B cell (primary cell): ENCODE results near the gene FAM3B. TPM values are rescaled to one million over a fixed set of nuclear protein-coding genes. Genes with fewer than 3 reads are reported as not detected.
A peak's percentile ranks its signal among the peaks of the same experiment; 100 is the strongest.

Experiments
- ATAC-seq: fragments of 200-7000 bp; cut with Tn5 transposase; one replicate; pipeline ENCODE4 v1.10.0; 2021; ENCODE audit warnings: low read depth, mild to moderate bottlenecking, moderate number of reproducible peaks, moderate library complexity
- CTCF ChIA-PET: fragments of 350-600 bp; sonication (Branson Sonifier 250); formaldehyde crosslinking; loops from one replicate; lab custom pipeline; 2021; ENCODE audit warnings: antibody characterized with exemption, inconsistent platforms; lab: Charles Lee
- POLR2A ChIA-PET: fragments of 350-600 bp; sonication (Branson Sonifier 250); formaldehyde crosslinking; loops from one replicate; lab custom pipeline; 2021; ENCODE audit warnings: antibody characterized with exemption; lab: Charles Lee
- DNase-seq: peaks from one replicate; pipeline ENCODE4 v3.0.0; 2013
- H2AFZ ChIP-seq: 2 replicates; pipeline ENCODE4 v1.6.1; 2012; ENCODE audit warnings: mild to moderate bottlenecking, low read depth, low read length; ENCODE audit not compliant: insufficient read depth, poor library complexity, severe bottlenecking
- H3K27ac ChIP-seq, 2 donors: 1 replicate in 1 of 2; 2 replicates in 1 of 2; pipeline ENCODE4 v1.5.1; 2012 to 2013; ENCODE audit warnings: low read length in 2 of 2, mild to moderate bottlenecking in 2 of 2, moderate library complexity in 1 of 2
- H3K27me3 ChIP-seq, 4 experiments: fragments of 200-600 bp in 1 of 4; sonication (generic) in 1 of 4; replicated peaks in 1 of 4; 1 replicate in 2 of 4; 2 replicates in 2 of 4; pipeline versions ENCODE4 v1.6.1 to v1.7.0; 2013 to 2016; ENCODE audit warnings: low read length in 3 of 4, mild to moderate bottlenecking in 2 of 4, mixed read lengths in 1 of 4, moderate library complexity in 1 of 4; ENCODE audit not compliant: insufficient read depth in 4 of 4, control insufficient read depth in 3 of 4; ENCODE audit errors: control extremely low read depth in 1 of 4
- H3K36me3 ChIP-seq, 2 experiments: replicated peaks in 1 of 2; 1 replicate in 1 of 2; 2 replicates in 1 of 2; pipeline versions ENCODE4 v1.6.1 to v1.7.1; 2013; ENCODE audit warnings: low read length in 1 of 2; ENCODE audit not compliant: insufficient read depth in 2 of 2, control insufficient read depth in 1 of 2; ENCODE audit errors: control extremely low read depth in 1 of 2, extremely low read depth in 1 of 2
- H3K4me1 ChIP-seq, 2 donors: fragments of 200-600 bp in 1 of 2; sonication (generic) in 1 of 2; 1 replicate in 1 of 2; 2 replicates in 1 of 2; pipeline versions ENCODE4 v1.5.1 to v1.6.1; 2013 to 2017; ENCODE audit warnings: low read length in 2 of 2; ENCODE audit not compliant: control insufficient read depth in 2 of 2, insufficient read depth in 2 of 2
- H3K4me2 ChIP-seq: replicated peaks from 2 replicates; pipeline ENCODE3; 2012; ENCODE audit warnings: mild to moderate bottlenecking, low read depth, low read length; ENCODE audit not compliant: poor library complexity, severe bottlenecking
- H3K4me3 ChIP-seq, 5 experiments: fragments of 200-600 bp in 1 of 5; sonication (generic) in 1 of 5; 1 replicate in 3 of 5; 2 replicates in 2 of 5; pipeline versions ENCODE4 v1.5.1 to v1.7.0; 2011 to 2016; ENCODE audit warnings: low read length in 4 of 5, mild to moderate bottlenecking in 4 of 5, low read depth in 2 of 5, control low read depth in 1 of 5, moderate library complexity in 1 of 5; ENCODE audit not compliant: insufficient read depth in 1 of 5; ENCODE audit errors: control extremely low read depth in 1 of 5, extremely low read depth in 1 of 5
- H3K79me2 ChIP-seq: fragments of 200-600 bp; sonication (generic); one replicate; pipeline ENCODE4 v1.6.0; 2016; ENCODE audit warnings: low read length; ENCODE audit not compliant: control insufficient read depth, insufficient read depth
- H3K9ac ChIP-seq: fragments of 200-600 bp; sonication (generic); 2 replicates; pipeline ENCODE4 v1.6.1; 2017; ENCODE audit warnings: mild to moderate bottlenecking, low read length, moderate library complexity
- H3K9me3 ChIP-seq, 3 donors: one replicate each; pipeline versions ENCODE4 v1.6.1 to v1.7.1; 2013; ENCODE audit warnings: low read length in 2 of 3; ENCODE audit not compliant: control insufficient read depth in 2 of 3, insufficient read depth in 1 of 3; ENCODE audit errors: control extremely low read depth in 1 of 3
- H4K20me1 ChIP-seq: 2 replicates; pipeline ENCODE4 v1.6.0; 2012; ENCODE audit warnings: mild to moderate bottlenecking, low read length; ENCODE audit not compliant: insufficient read depth, control insufficient read depth, poor library complexity, severe bottlenecking
- H3K27ac Mint-ChIP-seq: one replicate; pipeline ENCODE4 v1.8.0; 2021; ENCODE audit warnings: mixed read lengths
- H3K27me3 Mint-ChIP-seq: one replicate; pipeline ENCODE4 v1.8.0; 2021; ENCODE audit warnings: mixed read lengths
- H3K4me1 Mint-ChIP-seq: one replicate; pipeline ENCODE4 v1.8.0; 2021; ENCODE audit warnings: mixed read lengths
- H3K4me3 Mint-ChIP-seq: one replicate; pipeline ENCODE4 v1.8.0; 2021; ENCODE audit warnings: mixed read lengths
- H3K9me3 Mint-ChIP-seq: one replicate; pipeline ENCODE4 v1.8.0; 2022; ENCODE audit warnings: mixed read lengths; ENCODE audit not compliant: insufficient read depth
- CTCF ChIP-seq: fragments of 200-600 bp; IDR thresholded peaks from one replicate; pipeline ENCODE4 v1.8.0; 2022; ENCODE audit warnings: antibody characterized with exemption, mild to moderate bottlenecking
- EZH2 ChIP-seq: IDR thresholded peaks from 2 replicates; pipeline ENCODE4 v1.6.1; 2012; ENCODE audit warnings: borderline replicate concordance, low read depth, mild to moderate bottlenecking, moderate library complexity, low read length; ENCODE audit not compliant: insufficient read depth, poor library complexity, severe bottlenecking
- WGBS: methylation state at CpG from one replicate; pipeline ENCODE4 v1.1.5; 2013; ENCODE audit warnings: missing lambda C conversion rate; ENCODE audit not compliant: insufficient coverage; 5-methylcytosine and 5-hydroxymethylcytosine counted together
- intact Hi-C: fragments of 100-400 bp; cut with micrococcal nuclease; formaldehyde crosslinking; loops from one replicate; pipeline ENCODE4 v1.10.0; 2022
- polyA plus RNA-seq: library from polyadenylated mRNA; depleted of rRNA; stranded (reverse); fragments of >200 nt; gene quantifications from 2 replicates; pipeline ENCODE4 v1.2.3, GENCODE V29; 2012
- total RNA-seq, 2 donors: library from RNA; stranded (reverse); fragments of 120-200 nt in 1 of 2; gene quantifications; 1 replicate in 1 of 2; 2 replicates in 1 of 2; pipeline versions ENCODE4 v1.2.3 to v1.2.4, GENCODE V29; 2013 to 2022

FAM3B gene
- total and polyA plus RNA-seq, 2 donors (not counting 1 experiment from before 2014, with no cell fraction given), result 0.09 TPM; not detected in 1

- no peaks in the 10 kb centered on the region for H3K79me2 ChIP-seq
- ATAC-seq (no peak), DNase-seq (no peak)
- peak overlapping the region in 1 of 5 experiments; percentile 25 for H3K4me3 ChIP-seq
- H3K4me2 ChIP-seq, result peak overlapping the region; percentile 72
- ChIA-PET POLR2A (interaction anchor here (0.6 kb wide), 1 partner anchor 19 kb away, joined by 4 read pairs; no protein-coding TSS in a partner anchor), CTCF (no interaction called here)
- Mint-ChIP-seq H3K4me3 (peak overlapping the region; percentile 57), H3K27ac (no peak overlapping the region), H3K27me3 (peaks cover 46% of the 10 kb centered on the region), H3K9me3 (no peaks in the 10 kb centered on the region), H3K4me1 (peaks cover 9% of the 10 kb centered on the region)
- WGBS, result 3% methylated on average over 5 of the region's 19 CpGs
- H2AFZ ChIP-seq, result peak overlapping the region; percentile 34
- H3K27ac ChIP-seq, result no peak overlapping the region
- intact Hi-C loops, result no loop called here
- no peak for TF ChIP-seq EZH2
- peaks cover 12 to 15% of the 10 kb centered on the region in 2 donors for H3K4me1 ChIP-seq
- no peaks in the 10 kb centered on the region for H3K9me3 ChIP-seq
- H3K9ac ChIP-seq, result peak overlapping the region; percentile 31
- peaks cover 0 to 40% (median 16%) of the 10 kb centered on the region in 4 experiments for H3K27me3 ChIP-seq
- no peaks in the 10 kb centered on the region for H4K20me1 ChIP-seq
- no peaks in the 10 kb centered on the region for H3K36me3 ChIP-seq
Measured at GRCh38 chr21:41317063-41317392, 427 bp downstream of the FAM3B start.

- Histone ChIP-seq H3K4me2 (no peak overlapping the region), H3K4me3 (no peak overlapping the region), H3K27ac (no peak overlapping the region), H3K27me3 (peaks cover 0 to 40% (median 16%) of the 10 kb centered on the region in 4 experiments), H3K9me3 (no peaks in the 10 kb centered on the region), H2AFZ (no peak overlapping the region), H3K4me1 (peaks cover 12 to 15% of the 10 kb centered on the region in 2 donors), H3K36me3 (no peaks in the 10 kb centered on the region), H3K9ac (no peak overlapping the region), H4K20me1 (no peaks in the 10 kb centered on the region), H3K79me2 (no peaks in the 10 kb centered on the region)
- peak overlapping the region; percentile 16 for H3K27ac Mint-ChIP-seq
- peak overlapping the region; percentile 57 for H3K4me3 Mint-ChIP-seq
- DNase-seq (no peak), ATAC-seq (no peak)
- CTCF ChIA-PET, result no interaction called here
- TF ChIP-seq CTCF (no peak), EZH2 (no peak)
- peaks cover 9% of the 10 kb centered on the region for H3K4me1 Mint-ChIP-seq
- H3K9me3 Mint-ChIP-seq, result no peaks in the 10 kb centered on the region
- POLR2A ChIA-PET, result interaction anchor here (0.6 kb wide), 1 partner anchor 19 kb away, joined by 4 read pairs; no protein-coding TSS in a partner anchor
- intact Hi-C loops, result no loop called here
- H3K27me3 Mint-ChIP-seq, result peaks cover 46% of the 10 kb centered on the region
- 79% methylated on average over 5 of the region's 10 CpGs for WGBS
Measured at GRCh38 chr21:41317458-41317857, 857 bp downstream of the FAM3B start.
